ENCODE measurements around the gene PPP2R1A. TPM values are rescaled to one million over a fixed set of nuclear protein-coding genes. Genes with fewer than 3 reads are reported as not detected.
"Not testable (repeated sequence)": the region's sequence is repeated elsewhere in the genome, so short reads cannot be mapped to it uniquely, and the experiment has no call there.

PPP2R1A gene
- total RNA-seq, 1 donor from 2014 or later, result 154 TPM

DNA sequence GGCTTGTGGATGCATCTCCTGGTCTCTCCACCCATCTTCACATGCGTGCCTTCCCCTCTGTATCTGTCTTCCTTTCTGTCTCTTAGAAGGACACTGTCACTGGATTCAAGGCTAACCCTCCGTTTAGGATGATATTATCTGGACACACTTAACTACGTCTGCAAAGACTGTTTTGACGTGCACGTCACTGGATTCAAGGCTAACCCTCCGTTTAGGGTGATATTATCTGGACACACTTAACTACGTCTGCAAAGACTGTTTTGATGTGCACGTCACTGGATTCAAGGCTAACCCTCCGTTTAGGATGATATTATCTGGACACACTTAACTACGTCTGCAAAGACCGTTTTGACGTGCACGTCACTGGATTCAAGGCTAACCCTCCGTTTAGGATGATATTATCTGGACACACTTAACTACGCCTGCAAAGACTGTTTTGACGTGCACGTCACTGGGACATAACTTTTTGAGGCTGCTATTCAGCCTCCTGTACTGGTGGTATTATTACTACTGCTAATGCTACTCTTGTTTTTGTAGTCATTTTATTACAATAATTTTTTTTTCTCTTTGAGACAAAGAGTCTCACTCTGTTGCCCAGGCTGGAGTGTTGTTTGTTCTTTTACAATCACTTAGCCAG lies 11.0 kb downstream of the PPP2R1A start:
- DNase-seq, result not testable (repeated sequence)

DNA sequence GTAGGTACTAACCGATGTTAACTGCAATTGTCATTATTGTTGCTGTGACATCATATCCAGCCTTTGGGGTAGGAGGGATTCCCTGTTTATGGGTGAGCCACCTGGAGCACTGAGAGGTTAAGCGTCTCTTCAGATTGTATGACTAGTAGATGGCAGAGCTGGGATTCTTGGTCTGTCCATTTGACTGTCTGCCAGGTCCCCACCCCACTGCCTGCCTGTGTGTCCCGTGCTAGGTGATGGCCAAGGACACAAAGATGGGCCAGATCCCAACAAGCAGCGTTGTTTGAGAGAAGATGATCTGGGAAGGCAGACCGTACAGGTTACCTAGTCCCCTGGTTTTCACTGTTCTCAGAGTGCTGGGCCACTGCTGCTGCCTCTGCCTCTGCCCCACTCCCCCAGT lies 16.6 kb downstream of the PPP2R1A start:
- DNase-seq, result no peak

DNA sequence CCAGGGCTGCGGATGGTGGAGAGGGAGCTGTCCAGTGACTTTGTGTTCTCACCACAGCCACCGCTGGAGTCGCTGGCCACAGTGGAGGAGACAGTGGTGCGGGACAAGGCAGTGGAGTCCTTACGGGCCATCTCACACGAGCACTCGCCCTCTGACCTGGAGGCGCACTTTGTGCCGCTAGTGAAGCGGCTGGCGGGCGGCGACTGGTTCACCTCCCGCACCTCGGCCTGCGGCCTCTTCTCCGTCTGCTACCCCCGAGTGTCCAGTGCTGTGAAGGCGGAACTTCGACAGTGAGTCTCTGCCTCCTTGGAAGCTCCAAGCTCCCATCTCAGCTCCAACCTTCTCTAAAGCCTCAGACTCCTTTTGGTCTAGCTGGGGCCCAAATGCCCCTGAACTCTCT lies 21.4 kb downstream of the PPP2R1A start:
- DNase-seq, result no peak

DNA sequence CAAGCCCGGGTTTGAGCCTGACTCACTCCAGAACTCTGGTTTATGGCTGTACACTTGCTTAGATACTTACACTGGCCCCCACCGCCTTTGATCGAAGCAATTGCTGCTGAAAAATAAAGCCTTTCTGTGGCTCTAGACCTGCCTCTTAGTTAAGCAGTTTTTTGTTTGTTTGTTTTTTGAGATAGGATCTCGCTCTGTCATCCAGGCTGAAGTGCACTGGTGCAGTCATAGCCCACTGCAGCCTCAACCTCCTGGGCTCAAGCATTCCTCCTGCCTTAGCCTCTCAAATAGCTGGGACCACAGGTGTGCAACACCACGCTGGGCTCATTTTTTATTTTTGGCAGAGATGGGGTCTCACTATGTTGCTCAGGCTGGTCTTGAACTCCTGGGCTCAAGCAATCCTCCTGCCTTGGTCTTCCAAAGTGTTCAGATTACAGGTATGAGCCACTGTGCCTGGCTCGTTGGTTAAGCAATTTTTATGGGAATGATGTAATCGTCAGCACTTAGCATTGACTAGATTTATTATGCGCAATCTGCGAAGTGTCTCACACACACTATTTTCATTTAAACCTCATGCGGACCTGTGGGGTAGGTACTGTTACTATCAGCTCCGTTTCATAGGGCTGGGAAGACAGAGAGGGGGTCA lies 22.2 kb downstream of the PPP2R1A start:
- no peak for DNase-seq

DNA sequence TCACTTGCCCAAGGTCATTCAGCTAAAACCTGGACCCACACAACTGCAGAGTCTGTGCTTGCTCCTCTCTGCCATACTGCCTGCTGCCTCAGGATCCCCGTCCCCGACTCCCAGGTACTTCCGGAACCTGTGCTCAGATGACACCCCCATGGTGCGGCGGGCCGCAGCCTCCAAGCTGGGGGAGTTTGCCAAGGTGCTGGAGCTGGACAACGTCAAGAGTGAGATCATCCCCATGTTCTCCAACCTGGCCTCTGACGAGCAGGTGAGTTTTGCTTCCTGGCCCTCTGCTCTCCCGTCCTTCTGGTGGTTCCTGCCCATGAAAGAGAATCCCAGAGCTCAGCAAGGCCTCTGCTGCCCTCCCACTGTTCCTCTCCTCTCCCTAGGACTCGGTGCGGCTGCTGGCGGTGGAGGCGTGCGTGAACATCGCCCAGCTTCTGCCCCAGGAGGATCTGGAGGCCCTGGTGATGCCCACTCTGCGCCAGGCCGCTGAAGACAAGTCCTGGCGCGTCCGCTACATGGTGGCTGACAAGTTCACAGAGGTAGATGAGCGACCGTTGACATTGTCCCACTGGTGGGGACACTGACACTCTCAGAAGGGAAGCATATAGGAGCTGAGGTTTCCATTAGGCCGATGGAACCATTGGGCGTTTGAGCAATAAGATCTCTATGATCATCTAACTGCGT lies 22.9 kb downstream of the PPP2R1A start:
- no peak for DNase-seq

GRCh38 chr19:52214241-52214640 lies 24.4 kb downstream of the PPP2R1A start:
- no peak for DNase-seq

DNA sequence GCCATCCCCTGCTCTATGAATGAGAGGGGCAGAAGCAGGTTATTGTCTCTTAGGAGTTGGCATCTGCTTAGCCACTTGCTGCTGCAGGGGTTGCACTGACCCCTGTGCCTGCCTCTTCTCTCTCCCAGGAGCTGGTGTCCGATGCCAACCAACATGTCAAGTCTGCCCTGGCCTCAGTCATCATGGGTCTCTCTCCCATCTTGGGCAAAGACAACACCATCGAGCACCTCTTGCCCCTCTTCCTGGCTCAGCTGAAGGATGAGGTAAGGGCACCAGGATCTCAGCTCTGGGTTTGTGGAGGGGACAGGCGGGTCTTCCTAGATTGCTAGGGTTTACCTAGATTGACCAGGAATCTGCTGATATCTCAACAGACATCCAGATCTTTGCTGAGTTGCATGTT lies 26.5 kb downstream of the PPP2R1A start:
- DNase-seq, result no peak

GRCh38 chr19:52217576-52217975 lies 27.7 kb downstream of the PPP2R1A start:
- no peak for DNase-seq

DNA sequence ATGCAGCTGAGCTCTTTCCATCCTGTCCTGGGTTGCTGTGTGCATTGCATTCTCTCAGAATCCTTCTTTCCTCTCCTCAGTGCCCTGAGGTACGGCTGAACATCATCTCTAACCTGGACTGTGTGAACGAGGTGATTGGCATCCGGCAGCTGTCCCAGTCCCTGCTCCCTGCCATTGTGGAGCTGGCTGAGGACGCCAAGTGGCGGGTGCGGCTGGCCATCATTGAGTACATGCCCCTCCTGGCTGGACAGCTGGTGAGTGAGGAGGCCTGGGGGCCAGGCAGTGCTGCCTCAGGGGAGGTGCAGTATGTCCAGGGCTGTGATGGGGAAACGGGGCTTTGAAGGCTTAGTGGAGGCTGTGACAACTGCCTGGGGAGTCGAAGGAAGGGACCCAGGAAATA lies 29.8 kb downstream of the PPP2R1A start:
- DNase-seq, result no peak

- DNase-seq, result no peak
Measured at GRCh38 chr19:52221031-52221430, 31.2 kb downstream of the PPP2R1A start.

DNA sequence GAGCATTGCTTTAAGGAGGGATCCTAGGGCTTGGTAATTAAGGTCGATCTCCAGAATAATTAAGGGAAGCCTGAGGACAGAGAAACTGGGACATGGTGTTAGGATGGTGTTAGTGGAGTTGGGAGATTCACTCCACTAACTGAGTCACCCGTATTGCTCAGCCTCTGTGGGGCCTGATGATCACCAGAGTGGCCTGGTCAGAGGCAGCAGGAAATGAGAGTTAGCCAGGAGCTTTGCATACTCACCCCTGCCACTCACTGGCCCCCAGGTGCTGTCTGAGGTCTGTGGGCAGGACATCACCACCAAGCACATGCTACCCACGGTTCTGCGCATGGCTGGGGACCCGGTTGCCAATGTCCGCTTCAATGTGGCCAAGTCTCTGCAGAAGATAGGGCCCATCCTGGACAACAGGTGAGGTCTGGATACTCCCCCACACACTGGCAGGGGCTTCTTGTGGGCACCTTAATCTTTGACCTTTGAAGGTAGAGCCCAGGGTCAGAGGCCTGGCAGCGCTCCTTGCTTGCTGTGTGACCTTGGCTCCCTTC lies 32.1 kb downstream of the PPP2R1A start:
- no peak for DNase-seq

DNA sequence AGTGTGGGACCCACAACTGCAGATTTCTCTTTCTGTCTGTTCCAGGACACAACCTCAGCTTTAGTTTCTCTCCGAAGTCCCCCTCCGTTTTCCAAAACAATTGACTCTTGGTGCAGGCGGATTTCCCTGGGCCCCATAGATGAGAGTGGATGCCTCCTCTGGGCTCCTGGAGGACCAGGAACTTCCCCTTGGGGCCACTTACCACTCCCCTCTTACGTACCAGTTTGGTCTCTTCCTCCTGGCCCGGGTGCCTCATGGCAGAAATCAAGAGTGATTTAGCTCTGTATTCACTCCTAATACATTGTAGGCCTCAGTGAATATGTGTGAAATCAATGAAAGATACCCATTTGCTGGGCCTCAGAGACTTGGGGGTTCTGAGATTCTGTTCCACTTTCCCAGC lies 34.4 kb downstream of the PPP2R1A start:
- no peak for DNase-seq

- no peak for DNase-seq
Measured at GRCh38 chr19:52226652-52227051, 36.8 kb downstream of the PPP2R1A start.

DNA sequence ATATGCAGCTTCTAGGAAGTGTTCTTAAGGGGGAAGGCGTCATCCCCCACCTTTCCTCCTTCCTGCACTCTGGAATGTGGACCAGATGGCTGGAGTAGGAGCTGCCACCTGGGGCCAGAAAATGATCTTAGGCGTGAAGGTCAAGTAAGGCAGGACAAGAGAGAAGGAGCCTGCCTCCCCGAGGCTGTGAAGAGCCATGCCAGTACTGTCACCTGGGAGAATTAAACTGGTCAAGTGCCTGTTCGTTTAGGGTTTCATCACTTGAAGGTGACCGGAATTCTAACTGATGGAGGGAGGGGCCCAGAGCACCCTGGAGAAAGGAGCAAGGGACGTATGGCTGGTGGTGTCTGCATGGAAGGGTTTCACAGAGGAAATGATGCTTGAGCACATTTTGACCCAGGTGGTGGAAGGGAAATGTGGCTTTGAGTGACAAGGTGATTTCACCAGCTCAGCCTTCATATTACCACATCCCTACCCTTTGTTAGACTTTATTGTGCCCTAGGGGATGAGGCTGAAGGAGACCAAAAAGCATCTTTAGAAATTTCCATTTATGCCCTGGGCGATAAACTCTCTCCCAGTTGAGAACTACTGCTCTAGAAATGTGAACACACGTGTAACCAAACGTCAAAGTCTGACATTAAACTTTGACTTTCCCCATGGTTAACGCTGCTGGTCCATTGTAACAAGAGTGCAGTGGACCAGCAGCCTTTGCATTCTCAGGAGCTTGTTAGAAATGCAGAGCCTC lies 37.5 kb downstream of the PPP2R1A start:
- no peak for DNase-seq

DNA sequence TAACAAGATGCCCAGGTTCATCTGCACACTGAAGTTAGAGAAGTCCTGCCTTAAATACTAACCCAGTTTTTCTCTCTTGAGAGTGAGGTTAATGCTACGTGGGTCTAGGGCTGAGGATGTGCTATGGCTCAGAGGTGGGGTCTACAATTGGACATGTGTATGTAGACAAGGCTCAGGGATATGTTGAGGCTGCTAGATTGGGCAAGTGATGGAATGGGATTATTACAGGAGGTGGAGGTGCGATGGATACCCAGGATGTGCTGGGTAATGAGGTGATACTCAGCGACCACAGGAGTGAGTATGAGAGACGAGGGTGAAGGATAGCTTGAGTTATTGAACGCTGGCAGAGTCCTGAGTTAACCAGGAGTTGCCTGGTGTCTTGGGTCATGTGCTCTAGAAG lies 38.1 kb downstream of the PPP2R1A start:
- no peak for DNase-seq

GRCh38 chr19:52229524-52229923 lies 39.7 kb downstream of the PPP2R1A start:
- no peak for DNase-seq

DNA sequence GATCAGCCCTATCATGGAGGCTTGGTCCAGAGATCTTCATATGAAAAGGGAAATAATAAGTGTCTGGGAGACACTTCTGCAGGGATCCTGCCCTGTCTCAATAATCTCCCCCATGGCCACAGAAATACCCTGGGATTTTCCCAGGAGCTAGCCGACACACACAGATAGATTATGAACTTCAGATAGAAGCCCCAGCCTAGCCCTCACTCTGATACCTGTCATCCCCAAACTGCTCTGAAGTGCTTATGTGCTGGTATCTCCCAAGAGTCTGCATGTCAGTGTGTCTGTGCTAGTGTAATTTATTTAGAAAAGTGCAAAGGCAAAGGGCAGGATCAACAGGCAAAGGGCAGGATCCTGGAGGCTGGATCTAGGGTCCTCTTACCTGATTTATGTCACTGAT lies 40.8 kb downstream of the PPP2R1A start:
- no peak for DNase-seq

GRCh38 chr19:52231154-52231910 lies 41.5 kb downstream of the PPP2R1A start:
- no peak for DNase-seq

DNA sequence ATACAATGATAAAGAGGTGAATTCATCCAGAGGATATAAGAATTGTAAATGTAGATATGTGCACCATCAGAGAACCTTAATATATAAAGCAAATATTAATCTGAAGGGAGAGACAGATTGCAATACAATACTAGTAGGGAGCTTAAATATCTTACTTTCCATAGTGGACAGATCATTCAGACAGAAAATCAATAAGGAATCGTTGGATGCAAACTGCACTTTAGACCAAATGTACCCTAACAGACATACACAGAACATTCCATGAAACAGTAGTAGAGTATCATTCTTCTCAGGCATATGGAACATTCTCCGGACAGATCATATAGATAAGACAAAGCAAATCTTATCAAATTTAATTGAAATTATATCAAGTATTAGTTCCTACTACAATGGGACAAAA lies 44.6 kb downstream of the PPP2R1A start:
- DNase-seq, result no peak

- DNase-seq, result no peak
Measured at GRCh38 chr19:52237197-52237596, 47.3 kb downstream of the PPP2R1A start.

DNA sequence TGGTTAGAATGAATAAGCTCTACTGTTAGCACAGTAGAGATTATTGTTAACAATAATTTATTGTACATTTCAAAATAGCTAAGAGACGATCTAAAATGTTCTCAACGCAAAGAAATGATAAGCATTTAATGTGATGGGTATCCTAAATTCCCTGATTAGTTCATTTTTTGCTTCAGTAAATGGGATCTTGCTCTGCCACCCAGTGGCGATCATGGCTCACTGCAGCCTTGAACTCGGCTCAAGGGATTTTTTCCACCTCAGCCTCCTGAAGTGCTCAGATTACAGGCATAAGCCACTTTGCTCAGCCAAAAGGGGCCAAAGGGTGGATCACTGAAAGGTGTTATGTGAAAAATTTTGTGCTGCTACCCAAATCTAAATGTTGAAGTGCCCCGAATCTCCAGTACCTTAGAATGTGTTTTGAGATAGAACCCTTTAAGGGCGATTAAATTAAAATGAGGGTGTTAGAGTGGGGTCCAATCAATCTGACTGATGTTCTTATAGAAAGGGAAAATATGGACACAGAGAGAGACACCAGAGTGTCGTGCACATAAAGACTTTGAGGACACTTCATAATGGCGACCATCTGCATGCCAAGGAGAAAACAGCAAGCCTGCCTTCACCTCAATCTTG lies 48.0 kb downstream of the PPP2R1A start:
- peak; percentile 78 for DNase-seq

DNA sequence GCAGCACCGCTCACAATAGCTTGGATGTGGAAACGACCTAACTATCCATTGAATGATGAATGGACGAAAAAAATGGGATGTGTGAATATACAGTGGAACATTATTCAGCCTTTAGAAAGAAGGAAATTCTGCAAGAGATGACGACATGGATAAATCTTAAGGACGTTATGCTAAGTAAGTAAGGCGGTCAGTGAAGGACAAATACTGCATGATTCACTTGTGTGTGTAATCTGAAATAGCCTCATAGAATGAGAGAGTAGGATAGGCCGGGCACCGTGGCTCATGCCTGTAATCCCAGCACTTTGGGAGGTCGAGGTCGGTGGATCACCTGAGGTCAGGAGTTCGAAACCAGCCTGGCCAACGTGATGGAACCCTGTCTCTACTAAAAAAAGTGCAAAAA lies 54.2 kb downstream of the PPP2R1A start:
- no peak for DNase-seq

All from dermis blood vessel endothelial cell (primary cell).